Mesodermal cell (in vitro differentiated cells): ENCODE results near the gene BRF1.

Experiments used
- H3K27ac ChIP-seq: 2 replicates; pipeline ENCODE4 v1.7.0; 2013; ENCODE audit warnings: mild to moderate bottlenecking, low read depth, low read length, moderate library complexity; ENCODE audit not compliant: severe bottlenecking
- H3K36me3 ChIP-seq: 2 replicates; pipeline ENCODE4 v1.7.1; 2013; ENCODE audit warnings: mild to moderate bottlenecking, low read length, moderate library complexity; ENCODE audit not compliant: control insufficient read depth, insufficient read depth
- H3K4me1 ChIP-seq: one replicate; pipeline ENCODE4 v1.7.1; 2013; ENCODE audit warnings: mild to moderate bottlenecking, low read length; ENCODE audit not compliant: insufficient read depth, control insufficient read depth, poor library complexity, severe bottlenecking
- H3K4me3 ChIP-seq: 2 replicates; pipeline ENCODE4 v1.7.0; 2013; ENCODE audit warnings: low read length, control low read depth, mild to moderate bottlenecking; ENCODE audit not compliant: insufficient read depth, poor library complexity, severe bottlenecking; ENCODE audit errors: extremely low read depth
- H3K9me3 ChIP-seq: 2 replicates; pipeline ENCODE4 v1.7.1; 2013; ENCODE audit warnings: mild to moderate bottlenecking, low read length, moderate library complexity; ENCODE audit not compliant: control insufficient read depth
- WGBS, 2 experiments: methylation state at CpG; one replicate each; pipeline ENCODE4 v1.1.5; 2013; ENCODE audit warnings: missing lambda C conversion rate in 2 of 2; ENCODE audit not compliant: insufficient coverage in 2 of 2; 5-methylcytosine and 5-hydroxymethylcytosine counted together

Gene BRF1

DNA sequence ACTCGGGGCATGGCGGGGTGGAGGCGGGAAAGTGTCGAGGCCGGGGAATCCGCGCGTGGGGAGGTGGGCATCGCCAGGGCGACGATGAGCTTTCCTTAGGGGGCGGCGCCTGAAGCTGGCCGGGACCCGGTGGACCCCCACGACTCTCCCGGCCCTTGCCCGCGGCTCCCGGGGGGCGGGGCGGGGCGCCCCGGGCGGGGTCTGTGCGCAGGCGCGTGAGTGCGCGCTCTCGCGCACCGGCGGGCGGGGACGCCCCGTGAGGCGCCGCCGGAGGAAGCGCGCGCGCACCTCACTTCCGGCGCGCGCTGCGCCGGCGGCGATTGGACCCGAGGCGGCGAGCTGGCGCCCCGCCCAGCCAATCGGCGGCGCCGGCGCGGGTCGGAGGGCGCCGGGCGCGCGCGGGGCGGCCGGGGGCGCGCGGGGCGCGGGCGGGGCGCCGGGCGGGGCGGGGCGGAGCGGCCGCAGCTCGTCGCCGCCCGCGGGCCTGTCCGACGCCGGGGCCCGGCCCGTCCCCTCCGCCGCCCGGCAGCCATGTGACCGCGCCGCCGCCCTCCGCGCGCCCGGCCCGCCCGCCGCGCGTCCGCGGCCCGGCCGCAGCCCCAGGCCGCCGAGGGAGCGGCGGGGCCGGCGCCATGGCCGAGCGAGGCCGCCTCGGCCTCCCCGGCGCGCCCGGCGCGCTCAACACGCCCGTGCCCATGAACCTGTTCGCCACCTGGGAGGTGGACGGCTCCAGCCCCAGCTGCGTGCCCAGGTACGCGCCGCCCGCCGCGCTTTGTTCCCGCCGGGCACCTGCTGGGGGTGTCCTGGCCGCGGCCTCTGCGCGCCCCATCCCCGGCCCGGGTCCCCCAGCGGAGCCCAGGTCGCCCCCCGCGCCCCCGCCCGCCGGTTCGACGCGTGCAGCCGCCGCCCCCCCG is 13.7 kb upstream of the BRF1 start, which contains the start of gene PACS2:
TSS of gene PACS2 (plus strand) at position 462 of the 914 bp plus-strand sequence. CDS start at position 633, 171 bp downstream.
- H3K27ac ChIP-seq: no peak within 1 kb of the TSS
- peak within 1 kb of the TSS; percentile 52 for H3K4me3 ChIP-seq
- no peaks in the 10 kb centered on the region for H3K36me3 ChIP-seq
- peaks cover 15% of the 10 kb centered on the region for H3K4me1 ChIP-seq
- 0% methylated on average over 74 to 111 of the region's 163 CpGs for WGBS, 2 experiments
- H3K9me3 ChIP-seq: no peaks in the 10 kb centered on the region

DNA sequence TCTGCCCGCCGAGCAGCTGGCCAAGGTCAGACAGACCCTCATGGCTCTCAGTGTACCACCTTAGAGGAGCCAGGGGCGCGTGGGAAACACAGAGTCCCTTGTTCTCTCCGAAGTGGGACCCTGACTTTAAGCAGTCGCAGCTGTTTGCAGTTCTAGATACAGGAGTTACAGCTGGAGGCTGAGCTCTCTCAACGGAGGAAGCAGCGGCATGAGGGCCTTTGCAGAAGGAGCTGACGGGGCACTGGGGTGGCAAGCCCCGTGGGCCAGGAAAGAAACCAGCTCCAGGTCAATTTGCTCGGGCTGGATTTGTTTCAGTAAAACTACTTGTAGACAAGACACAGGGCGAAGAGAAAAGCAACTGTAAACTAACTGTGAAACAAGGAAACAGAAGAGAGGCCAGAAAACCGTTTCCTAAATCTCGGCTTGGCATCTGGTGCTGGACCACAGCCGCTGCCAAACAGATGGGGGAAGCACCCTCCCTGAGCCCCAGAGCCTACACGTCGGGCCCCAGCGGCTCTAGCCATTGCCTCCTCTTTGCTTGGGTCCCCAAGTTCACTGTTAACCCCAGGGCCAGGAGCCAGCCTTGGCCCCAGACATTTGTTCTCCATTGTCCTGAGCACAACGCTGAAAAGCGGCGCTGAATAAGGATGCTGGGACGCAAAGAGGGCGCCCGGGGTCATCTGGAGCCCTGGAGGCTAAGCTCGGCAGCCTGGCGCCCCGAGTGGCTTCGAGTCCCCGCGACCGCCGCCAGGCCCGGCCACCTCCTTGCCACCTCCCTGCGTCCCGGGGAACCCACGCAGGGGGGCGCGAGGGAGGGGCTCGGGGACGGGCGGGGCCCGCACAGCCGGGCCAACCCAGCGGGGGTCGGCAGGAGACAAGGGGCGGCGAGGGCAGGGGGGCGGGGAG is 12.8 kb upstream of the BRF1 start:
- peak overlapping the region; percentile 49 for H3K4me3 ChIP-seq
- 45 to 60% methylated on average over 26 to 35 of the region's 48 CpGs for WGBS, 2 experiments
- no peaks in the 10 kb centered on the region for H3K36me3 ChIP-seq
- no peak overlapping the region for H3K27ac ChIP-seq
- peaks cover 15% of the 10 kb centered on the region for H3K4me1 ChIP-seq
- no peaks in the 10 kb centered on the region for H3K9me3 ChIP-seq

DNA sequence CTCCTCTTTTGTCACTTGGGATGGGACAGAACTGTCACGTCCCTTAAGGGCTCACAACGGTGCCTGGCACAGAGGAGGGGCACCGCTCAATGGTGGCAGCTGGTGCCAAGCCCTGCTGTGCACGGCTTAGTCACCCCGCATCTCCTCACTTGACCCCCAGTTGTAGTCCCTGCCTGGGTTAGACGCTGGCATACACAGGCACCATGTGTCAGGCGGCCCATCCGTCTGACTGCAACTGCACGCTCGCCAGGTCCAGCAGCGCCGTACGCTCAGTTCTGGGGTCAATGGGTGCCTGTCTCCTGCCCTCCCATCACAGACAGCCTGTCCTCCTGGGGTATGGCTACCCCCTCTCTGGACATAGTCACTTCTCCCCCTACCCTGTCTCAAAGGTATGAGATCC is 12.2 kb upstream of the BRF1 start:
- no peaks in the 10 kb centered on the region for H3K9me3 ChIP-seq
- WGBS, 2 experiments: 95 to 97% methylated on average over 12 to 13 of the region's 13 CpGs
- no peaks in the 10 kb centered on the region for H3K36me3 ChIP-seq
- H3K4me3 ChIP-seq: no peak overlapping the region
- H3K27ac ChIP-seq: no peak overlapping the region
- H3K4me1 ChIP-seq: peaks cover 15% of the 10 kb centered on the region

DNA sequence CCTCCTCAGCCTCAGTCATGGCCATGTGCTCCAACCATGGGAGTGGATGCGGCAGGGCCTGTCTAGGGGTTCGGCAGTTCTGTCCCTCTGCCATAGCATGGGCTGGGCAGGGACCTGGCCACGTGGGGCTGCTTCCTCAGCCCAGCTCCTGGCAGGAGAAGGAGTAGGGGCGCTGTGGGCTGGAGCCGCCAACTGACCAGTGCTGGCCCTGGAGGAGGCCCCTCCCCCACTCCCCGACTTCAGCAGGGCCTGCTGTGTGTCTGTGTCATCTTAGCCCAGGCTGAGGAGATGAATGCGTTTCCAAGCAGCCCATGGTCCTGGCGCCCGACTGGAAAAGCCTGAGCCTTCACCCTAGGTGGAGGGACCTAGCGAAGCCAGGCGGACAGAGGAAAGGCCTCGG is 11.0 kb upstream of the BRF1 start:
- 72 to 80% methylated on average over 10 to 12 of the region's 12 CpGs for WGBS, 2 experiments
- Histone ChIP-seq H3K36me3 (no peaks in the 10 kb centered on the region), H3K4me1 (peaks cover 15% of the 10 kb centered on the region), H3K4me3 (no peak overlapping the region), H3K9me3 (no peaks in the 10 kb centered on the region), H3K27ac (no peak overlapping the region)

DNA sequence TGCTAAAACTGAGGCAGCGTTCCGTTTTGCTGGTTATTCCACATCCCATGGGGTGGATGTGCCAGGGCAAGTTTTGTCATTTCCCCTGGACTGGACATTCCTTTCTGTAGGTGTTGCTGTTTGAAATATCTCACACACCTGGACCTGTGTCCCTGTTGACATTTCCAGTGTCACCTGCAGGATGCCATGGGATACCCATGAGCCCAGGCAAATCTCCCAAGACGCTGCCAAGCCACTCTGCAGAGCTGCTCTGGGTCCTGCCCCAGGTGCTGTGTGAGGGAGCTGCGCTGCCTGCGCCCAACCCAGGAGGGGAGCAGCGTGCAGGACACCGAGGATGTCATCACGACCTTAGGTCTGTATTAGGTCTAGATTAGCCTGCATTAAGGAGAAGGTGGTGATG is 8.6 kb upstream of the BRF1 start:
- WGBS, 2 experiments: 96 to 100% methylated on average over 3 to 4 of the region's 8 CpGs
- Histone ChIP-seq H3K4me1 (peaks cover 12% of the 10 kb centered on the region), H3K4me3 (no peak overlapping the region), H3K9me3 (no peaks in the 10 kb centered on the region), H3K36me3 (no peaks in the 10 kb centered on the region), H3K27ac (no peak overlapping the region)

DNA sequence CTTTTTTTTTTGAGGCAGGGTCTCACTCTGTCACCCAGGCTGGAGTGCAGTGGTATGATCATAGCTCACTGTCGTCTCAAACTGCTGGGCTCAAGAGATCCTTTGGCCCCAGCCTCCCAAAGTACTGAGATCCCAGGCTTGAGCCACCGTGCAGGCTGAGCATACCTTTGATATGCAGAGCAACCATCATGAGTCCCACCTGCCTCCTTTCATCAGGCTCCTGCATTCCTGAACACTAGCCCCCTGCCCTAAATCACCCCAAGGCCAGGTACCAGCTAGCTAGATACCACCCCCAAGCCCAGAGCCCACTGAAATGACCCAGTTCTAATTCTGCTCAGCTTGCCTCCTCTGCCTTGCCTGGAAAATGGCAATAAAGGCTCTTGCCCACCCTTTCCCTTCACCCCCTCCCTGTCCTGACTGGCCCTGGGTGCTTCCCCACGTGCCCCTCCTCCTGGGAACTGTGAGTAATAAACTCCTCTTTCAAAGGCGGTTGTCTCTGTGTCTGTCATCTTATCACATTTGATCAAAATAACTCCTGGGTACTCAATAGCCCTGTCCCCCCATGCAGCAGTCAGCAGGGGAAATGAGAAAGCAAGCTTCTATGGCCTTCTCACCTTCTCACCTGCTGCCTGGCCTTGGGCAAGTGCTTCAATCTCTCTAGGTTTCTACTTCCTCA is 6.4 kb upstream of the BRF1 start:
- no peaks in the 10 kb centered on the region for H3K36me3 ChIP-seq
- no peak overlapping the region for H3K4me3 ChIP-seq
- H3K27ac ChIP-seq: no peak overlapping the region
- WGBS, 2 experiments: 28 to 46% methylated on average over 3 to 4 of the region's 4 CpGs
- peaks cover 5% of the 10 kb centered on the region for H3K4me1 ChIP-seq
- H3K9me3 ChIP-seq: no peaks in the 10 kb centered on the region

DNA sequence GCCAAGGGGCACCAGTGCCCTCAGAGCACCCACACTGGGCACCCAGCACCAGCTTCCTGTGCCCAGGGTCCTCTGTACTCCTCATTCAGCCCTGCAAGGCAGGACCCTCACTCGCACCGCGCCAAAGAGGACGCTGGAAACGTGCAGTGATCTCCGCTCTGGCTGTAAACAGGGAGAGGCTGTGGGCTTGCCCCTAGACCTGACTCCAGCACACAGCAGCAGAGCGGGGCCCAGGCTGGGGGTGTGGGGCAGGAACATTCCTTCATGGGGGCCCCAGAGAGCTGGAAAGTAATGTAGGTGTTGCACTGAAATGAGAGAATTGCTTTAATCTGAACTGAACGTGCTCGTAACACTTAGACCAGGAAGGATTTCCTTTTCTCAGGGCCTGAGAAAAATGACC is 5.0 kb upstream of the BRF1 start:
- WGBS, 2 experiments: 90 to 94% methylated on average over 6 to 9 of the region's 9 CpGs
- no peaks in the 10 kb centered on the region for H3K36me3 ChIP-seq
- H3K9me3 ChIP-seq: no peaks in the 10 kb centered on the region
- H3K4me3 ChIP-seq: no peak overlapping the region
- no peaks in the 10 kb centered on the region for H3K4me1 ChIP-seq
- no peak overlapping the region for H3K27ac ChIP-seq

DNA sequence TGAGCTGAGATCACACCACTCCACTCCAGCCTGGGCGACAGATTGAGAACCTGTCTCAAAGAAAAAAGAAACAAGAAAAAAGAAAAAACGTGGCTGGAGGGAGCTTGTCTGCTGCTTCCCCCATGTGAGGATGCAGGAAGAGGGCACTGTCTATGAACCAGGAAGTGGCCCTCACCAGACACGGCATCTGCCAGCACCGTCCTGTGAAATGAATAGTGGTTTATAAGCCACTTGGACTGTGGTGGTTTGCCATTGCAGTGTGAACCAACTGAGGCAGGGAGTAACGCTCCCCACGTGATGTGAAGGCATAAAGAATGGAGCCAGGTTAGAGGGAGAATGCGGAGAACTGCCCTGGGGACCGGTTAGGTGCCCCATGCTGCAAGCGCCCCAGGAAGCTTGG is 4.5 kb upstream of the BRF1 start:
- H3K4me1 ChIP-seq: no peaks in the 10 kb centered on the region
- WGBS, 2 experiments: 86 to 92% methylated on average over 6 to 8 of the region's 9 CpGs
- no peak overlapping the region for H3K4me3 ChIP-seq
- no peaks in the 10 kb centered on the region for H3K9me3 ChIP-seq
- no peak overlapping the region for H3K27ac ChIP-seq
- no peaks in the 10 kb centered on the region for H3K36me3 ChIP-seq

DNA sequence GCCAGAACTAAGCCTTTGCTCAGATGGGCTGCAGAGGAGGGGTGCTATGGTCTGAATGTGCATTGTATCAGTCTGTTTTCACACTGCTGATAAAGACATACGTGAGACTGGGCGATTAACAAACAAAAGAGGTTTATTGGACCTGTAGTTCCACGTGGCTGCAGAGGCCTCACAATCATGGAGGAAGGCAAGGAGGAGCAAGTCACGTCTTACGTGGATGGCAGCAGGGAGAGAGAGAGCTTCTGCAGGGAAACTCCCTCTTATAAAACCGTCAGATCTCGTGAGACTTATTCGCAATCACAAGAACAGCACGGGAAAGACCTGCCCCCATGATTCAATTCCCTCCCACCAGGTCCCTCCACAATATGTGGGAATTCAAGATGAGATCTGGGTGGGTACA is 3.8 kb upstream of the BRF1 start:
- 94 to 95% methylated on average over 5 to 7 of the region's 9 CpGs for WGBS, 2 experiments
- H3K4me3 ChIP-seq: no peak overlapping the region

DNA sequence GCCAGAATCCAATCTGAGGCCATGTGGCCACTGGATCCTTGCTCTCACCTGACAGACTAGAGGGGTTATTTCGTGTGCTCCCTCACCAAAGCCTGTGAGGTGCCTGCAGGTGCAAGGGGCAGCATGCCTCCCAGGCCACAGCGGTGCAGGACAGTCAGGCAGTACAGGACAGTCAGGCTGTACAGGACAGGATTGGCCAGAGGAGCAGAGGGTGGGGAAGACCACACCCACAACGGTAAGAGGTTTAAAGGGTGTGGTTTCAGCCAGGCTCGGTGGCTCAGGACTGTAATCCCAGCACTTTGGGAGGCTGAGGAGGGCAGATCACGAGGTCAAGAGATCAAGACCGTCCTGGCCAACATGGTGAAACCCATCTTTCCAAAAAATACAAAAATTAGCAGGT is 3.1 kb upstream of the BRF1 start:
- Histone ChIP-seq H3K9me3 (no peaks in the 10 kb centered on the region), H3K4me1 (no peaks in the 10 kb centered on the region), H3K27ac (no peak overlapping the region), H3K4me3 (no peak overlapping the region), H3K36me3 (no peaks in the 10 kb centered on the region)
- 78 to 82% methylated on average over 6 of the region's 6 CpGs for WGBS, 2 experiments

More for the DNA sequence above, 3.8 kb upstream of the BRF1 start:
- no peaks in the 10 kb centered on the region for H3K4me1 ChIP-seq
- no peaks in the 10 kb centered on the region for H3K9me3 ChIP-seq
- no peaks in the 10 kb centered on the region for H3K36me3 ChIP-seq
- H3K27ac ChIP-seq: no peak overlapping the region
